ENCODE results near the gene KDM4B. TPM values are rescaled to one million over a fixed set of nuclear protein-coding genes. Genes with fewer than 3 reads are reported as not detected.

KDM4B gene
- polyA plus RNA-seq, 3 donors, result 6.4 to 22.7 (median 12.7) TPM

DNA sequence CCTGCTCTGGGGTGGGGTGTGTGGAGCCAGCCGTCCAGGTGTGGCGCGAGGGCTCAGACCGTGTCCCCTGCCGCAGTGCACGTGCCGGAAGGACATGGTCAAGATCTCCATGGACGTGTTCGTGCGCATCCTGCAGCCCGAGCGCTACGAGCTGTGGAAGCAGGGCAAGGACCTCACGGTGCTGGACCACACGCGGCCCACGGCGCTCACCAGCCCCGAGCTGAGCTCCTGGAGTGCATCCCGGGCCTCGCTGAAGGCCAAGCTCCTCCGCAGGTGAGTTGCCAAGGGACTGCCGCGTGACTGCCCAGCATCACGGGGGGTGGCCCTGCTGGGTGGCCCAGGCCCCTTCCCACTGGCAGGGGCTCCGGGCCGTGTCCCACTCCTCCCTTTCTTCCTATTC, 141.6 kb downstream of the KDM4B start:
- no peaks in the 10 kb centered on the region for H3K4me1 ChIP-seq (ENCODE audit: control insufficient read depth in 1 of 2, insufficient read depth in 2 of 2, low read length in 2 of 2)
- peaks cover 42 to 81% of the 10 kb centered on the region in 2 donors for H3K36me3 ChIP-seq (replicated peaks in 1 of 2; ENCODE audit: control insufficient read depth in 1 of 2, insufficient read depth in 2 of 2, low read length in 2 of 2)
- WGBS (ENCODE audit: insufficient coverage), result 96% methylated on average over 20 of the region's 27 CpGs
- H2AFZ ChIP-seq (ENCODE audit: insufficient read depth, low read depth, low read length, poor library complexity, severe bottlenecking), result no peak overlapping the region
- TF ChIP-seq, protein P1, sequence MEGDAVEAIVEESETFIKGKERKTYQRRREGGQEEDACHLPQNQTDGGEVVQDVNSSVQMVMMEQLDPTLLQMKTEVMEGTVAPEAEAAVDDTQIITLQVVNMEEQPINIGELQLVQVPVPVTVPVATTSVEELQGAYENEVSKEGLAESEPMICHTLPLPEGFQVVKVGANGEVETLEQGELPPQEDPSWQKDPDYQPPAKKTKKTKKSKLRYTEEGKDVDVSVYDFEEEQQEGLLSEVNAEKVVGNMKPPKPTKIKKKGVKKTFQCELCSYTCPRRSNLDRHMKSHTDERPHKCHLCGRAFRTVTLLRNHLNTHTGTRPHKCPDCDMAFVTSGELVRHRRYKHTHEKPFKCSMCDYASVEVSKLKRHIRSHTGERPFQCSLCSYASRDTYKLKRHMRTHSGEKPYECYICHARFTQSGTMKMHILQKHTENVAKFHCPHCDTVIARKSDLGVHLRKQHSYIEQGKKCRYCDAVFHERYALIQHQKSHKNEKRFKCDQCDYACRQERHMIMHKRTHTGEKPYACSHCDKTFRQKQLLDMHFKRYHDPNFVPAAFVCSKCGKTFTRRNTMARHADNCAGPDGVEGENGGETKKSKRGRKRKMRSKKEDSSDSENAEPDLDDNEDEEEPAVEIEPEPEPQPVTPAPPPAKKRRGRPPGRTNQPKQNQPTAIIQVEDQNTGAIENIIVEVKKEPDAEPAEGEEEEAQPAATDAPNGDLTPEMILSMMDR (IDR thresholded peaks at IDR 0.05), result no peak
- H3K9ac ChIP-seq (ENCODE audit: insufficient read depth, low read length, poor library complexity, severe bottlenecking), result no peak overlapping the region
- H3K27ac Mint-ChIP-seq, result no peak overlapping the region
- peaks cover 23% of the 10 kb centered on the region for H4K20me1 ChIP-seq (ENCODE audit: insufficient read depth, low read length)
- no peak overlapping the region for H3K4me3 ChIP-seq (replicated peaks in 1 of 3; ENCODE audit: low read depth in 2 of 3, low read length in 3 of 3)
- intact Hi-C loops (cut with micrococcal nuclease), result no loop called here
- peaks cover 45 to 74% of the 10 kb centered on the region in 2 donors for H3K36me3 Mint-ChIP-seq
- DNase-seq, result no peak
- H3K27me3 Mint-ChIP-seq (ENCODE audit: low read depth in 3 of 3), result peaks cover 0 to 3% (median 1%) of the 10 kb centered on the region in 3 donors
- peaks cover 2 to 7% (median 2%) of the 10 kb centered on the region in 7 donors for H3K9me3 Mint-ChIP-seq
- no peak overlapping the region for H3K27ac ChIP-seq (ENCODE audit: low read depth in 1 of 2, low read length in 2 of 2)
- H3K4me2 ChIP-seq (replicated peaks; ENCODE audit: extremely low read depth, low read length, poor library complexity, severe bottlenecking), result no peak overlapping the region
- H3K9me3 ChIP-seq (replicated peaks in 1 of 2; ENCODE audit: control insufficient read depth in 1 of 2, insufficient read depth in 1 of 2, low read length in 2 of 2), result peaks cover 0 to 9% of the 10 kb centered on the region in 2 donors
- H3K79me2 ChIP-seq (ENCODE audit: insufficient read depth, low read length), result no peaks in the 10 kb centered on the region
- H3K27me3 ChIP-seq (ENCODE audit: control insufficient read depth in 2 of 2, insufficient read depth in 2 of 2, low read length in 2 of 2), result no peaks in the 10 kb centered on the region
- no peak overlapping the region for H3K4me3 Mint-ChIP-seq
- no peaks in the 10 kb centered on the region for H3K4me1 Mint-ChIP-seq

DNA sequence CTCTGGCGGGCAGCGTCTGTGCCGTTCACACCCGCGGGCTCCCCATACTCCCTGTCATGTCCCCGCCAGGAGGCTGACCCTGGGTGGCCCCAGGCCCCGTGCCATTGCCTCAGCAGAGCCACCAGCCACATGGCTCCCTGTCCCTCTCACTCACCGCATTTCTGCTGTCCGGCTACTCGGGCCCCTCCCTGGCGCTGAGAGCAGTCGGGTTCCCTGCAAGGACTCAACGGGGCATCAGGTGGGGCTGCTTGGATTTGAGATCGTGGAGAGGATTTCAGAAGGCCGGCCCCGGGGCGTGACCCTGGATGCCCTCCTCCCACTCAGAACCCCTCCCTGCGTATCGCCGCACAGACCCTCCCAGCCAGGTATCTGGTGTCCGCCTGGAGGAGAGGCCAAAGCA, 142.1 kb downstream of the KDM4B start:
- no peak overlapping the region for H2AFZ ChIP-seq (ENCODE audit: insufficient read depth, low read depth, low read length, poor library complexity, severe bottlenecking)
- Mint-ChIP-seq H3K9me3 (peaks cover 2 to 9% (median 7%) of the 10 kb centered on the region in 7 donors), H3K4me3 (no peak overlapping the region), H3K4me1 (no peaks in the 10 kb centered on the region), H3K27ac (no peak overlapping the region), H3K36me3 (peaks cover 45 to 76% of the 10 kb centered on the region in 2 donors), H3K27me3 (ENCODE audit: low read depth in 3 of 3) (peaks cover 0 to 3% (median 3%) of the 10 kb centered on the region in 3 donors)
- H3K36me3 ChIP-seq (replicated peaks in 1 of 2; ENCODE audit: control insufficient read depth in 1 of 2, insufficient read depth in 2 of 2, low read length in 2 of 2), result peaks cover 39 to 79% of the 10 kb centered on the region in 2 donors
- no peak for DNase-seq
- H3K79me2 ChIP-seq (ENCODE audit: insufficient read depth, low read length), result no peaks in the 10 kb centered on the region
- H3K27ac ChIP-seq (ENCODE audit: low read depth in 1 of 2, low read length in 2 of 2), result no peak overlapping the region
- H3K4me3 ChIP-seq (replicated peaks in 1 of 3; ENCODE audit: low read depth in 2 of 3, low read length in 3 of 3), result no peak overlapping the region
- no peaks in the 10 kb centered on the region for H3K4me1 ChIP-seq (ENCODE audit: control insufficient read depth in 1 of 2, insufficient read depth in 2 of 2, low read length in 2 of 2)
- no peak overlapping the region for H3K9ac ChIP-seq (ENCODE audit: insufficient read depth, low read length, poor library complexity, severe bottlenecking)
- intact Hi-C loops (cut with micrococcal nuclease), result no loop called here
- H3K9me3 ChIP-seq (replicated peaks in 1 of 2; ENCODE audit: control insufficient read depth in 1 of 2, insufficient read depth in 1 of 2, low read length in 2 of 2), result peaks cover 0 to 14% of the 10 kb centered on the region in 2 donors
- no peaks in the 10 kb centered on the region for H3K27me3 ChIP-seq (ENCODE audit: control insufficient read depth in 2 of 2, insufficient read depth in 2 of 2, low read length in 2 of 2)
- H4K20me1 ChIP-seq (ENCODE audit: insufficient read depth, low read length), result peaks cover 23% of the 10 kb centered on the region
- no peak overlapping the region for H3K4me2 ChIP-seq (replicated peaks; ENCODE audit: extremely low read depth, low read length, poor library complexity, severe bottlenecking)
- TF ChIP-seq, protein P1 (IDR thresholded peaks at IDR 0.05), result no peak
- 99% methylated on average over 20 of the region's 21 CpGs for WGBS (ENCODE audit: insufficient coverage)

Measured in CD14-positive monocyte (primary cell).